ENCODE results near the gene CKLF.
"Not testable (repeated sequence)": the region's sequence is repeated elsewhere in the genome, so short reads cannot be mapped to it uniquely, and the experiment has no call there.

The CKLF gene

GRCh38 chr16:66548868-66549267, 3.5 kb upstream of the CKLF start:
- ATAC-seq = no peak
- Mint-ChIP-seq H3K27ac (peak overlapping the region; percentile 50), H3K27me3 (no peaks in the 10 kb centered on the region), H3K4me1 (peaks cover 80% of the 10 kb centered on the region), H3K4me3 (peak overlapping the region; percentile 69), H3K36me3 (no peaks in the 10 kb centered on the region), H3K9me3 (no peaks in the 10 kb centered on the region)

- Mint-ChIP-seq H3K4me1 (peaks cover 80% of the 10 kb centered on the region), H3K27ac (peak within 1 kb of the TSS; percentile 50), H3K36me3 (no peaks in the 10 kb centered on the region), H3K9me3 (no peaks in the 10 kb centered on the region), H3K4me3 (peak within 1 kb of the TSS; percentile 69), H3K27me3 (no peaks in the 10 kb centered on the region)
- ATAC-seq = peak; percentile 49
These were observed 2.9 kb upstream of the CKLF start, which contains the start of gene TK2 for GRCh38 chr16:66549284-66550131. Gene TK2 (minus strand): TSS chr16:66550122. CDS start chr16:66550061, 61 bp downstream.

GRCh38 chr16:66551348-66551759, 1.0 kb upstream of the CKLF start:
- H3K36me3 Mint-ChIP-seq = peaks cover 8% of the 10 kb centered on the region
- peak overlapping the region; percentile 85 for H3K27ac Mint-ChIP-seq
- no peaks in the 10 kb centered on the region for H3K9me3 Mint-ChIP-seq
- ATAC-seq = no peak
- H3K4me3 Mint-ChIP-seq = peak overlapping the region; percentile 87
- H3K4me1 Mint-ChIP-seq = peaks cover 90% of the 10 kb centered on the region
- H3K27me3 Mint-ChIP-seq = no peaks in the 10 kb centered on the region

GRCh38 chr16:66551788-66552285, 539 bp upstream of the CKLF start:
- H3K4me1 Mint-ChIP-seq = peaks cover 85% of the 10 kb centered on the region
- peak overlapping the region; percentile 85 for H3K27ac Mint-ChIP-seq
- H3K27me3 Mint-ChIP-seq = no peaks in the 10 kb centered on the region
- ATAC-seq = no peak
- peak overlapping the region; percentile 87 for H3K4me3 Mint-ChIP-seq
- no peaks in the 10 kb centered on the region for H3K9me3 Mint-ChIP-seq
- peaks cover 8% of the 10 kb centered on the region for H3K36me3 Mint-ChIP-seq

GRCh38 chr16:66553223-66553622, 847 bp downstream of the CKLF start:
- Mint-ChIP-seq H3K27me3 (no peaks in the 10 kb centered on the region), H3K9me3 (no peaks in the 10 kb centered on the region), H3K27ac (peak overlapping the region; percentile 85), H3K4me1 (peaks cover 71% of the 10 kb centered on the region), H3K4me3 (peak overlapping the region; percentile 87), H3K36me3 (peaks cover 14% of the 10 kb centered on the region)
- no peak for ATAC-seq

- Mint-ChIP-seq H3K36me3 (peaks cover 14% of the 10 kb centered on the region), H3K4me3 (no peak overlapping the region), H3K4me1 (peaks cover 63% of the 10 kb centered on the region), H3K9me3 (no peaks in the 10 kb centered on the region), H3K27me3 (no peaks in the 10 kb centered on the region), H3K27ac (no peak overlapping the region)
- no peak for ATAC-seq
These were observed 1.6 kb downstream of the CKLF start for GRCh38 chr16:66554021-66554420.

- no peak for ATAC-seq
- Mint-ChIP-seq H3K9me3 (no peaks in the 10 kb centered on the region), H3K4me1 (peaks cover 59% of the 10 kb centered on the region), H3K27me3 (no peaks in the 10 kb centered on the region), H3K4me3 (no peak overlapping the region), H3K36me3 (peaks cover 14% of the 10 kb centered on the region), H3K27ac (no peak overlapping the region)
These were observed 2.1 kb downstream of the CKLF start for GRCh38 chr16:66554495-66554894.

- Mint-ChIP-seq H3K9me3 (no peaks in the 10 kb centered on the region), H3K4me3 (no peak overlapping the region), H3K27me3 (no peaks in the 10 kb centered on the region), H3K36me3 (peaks cover 20% of the 10 kb centered on the region), H3K4me1 (peaks cover 19% of the 10 kb centered on the region), H3K27ac (no peak overlapping the region)
- ATAC-seq = no peak
These were observed 7.7 kb downstream of the CKLF start for GRCh38 chr16:66560107-66560506.

- H3K4me1 Mint-ChIP-seq = peaks cover 6% of the 10 kb centered on the region
- no peaks in the 10 kb centered on the region for H3K27me3 Mint-ChIP-seq
- H3K9me3 Mint-ChIP-seq = no peaks in the 10 kb centered on the region
- H3K27ac Mint-ChIP-seq = no peak overlapping the region
- no peak for ATAC-seq
- H3K36me3 Mint-ChIP-seq = peaks cover 20% of the 10 kb centered on the region
- H3K4me3 Mint-ChIP-seq = no peak overlapping the region
These were observed 9.2 kb downstream of the CKLF start for GRCh38 chr16:66561381-66562080.

- no peak overlapping the region for H3K27ac Mint-ChIP-seq
- H3K4me1 Mint-ChIP-seq = peaks cover 6% of the 10 kb centered on the region
- no peak overlapping the region for H3K4me3 Mint-ChIP-seq
- H3K36me3 Mint-ChIP-seq = peaks cover 27% of the 10 kb centered on the region
- H3K9me3 Mint-ChIP-seq = no peaks in the 10 kb centered on the region
- no peaks in the 10 kb centered on the region for H3K27me3 Mint-ChIP-seq
- ATAC-seq = no peak
These were observed 10.0 kb downstream of the CKLF start for GRCh38 chr16:66562409-66562808.

GRCh38 chr16:66562986-66563385, 10.6 kb downstream of the CKLF start:
- Mint-ChIP-seq H3K4me1 (peaks cover 6% of the 10 kb centered on the region), H3K27ac (no peak overlapping the region), H3K4me3 (no peak overlapping the region), H3K27me3 (no peaks in the 10 kb centered on the region), H3K36me3 (peaks cover 26% of the 10 kb centered on the region), H3K9me3 (no peaks in the 10 kb centered on the region)
- ATAC-seq = no peak

- peaks cover 6% of the 10 kb centered on the region for H3K4me1 Mint-ChIP-seq
- H3K27ac Mint-ChIP-seq = no peak overlapping the region
- H3K36me3 Mint-ChIP-seq = peaks cover 26% of the 10 kb centered on the region
- no peak overlapping the region for H3K4me3 Mint-ChIP-seq
- ATAC-seq = no peak
- H3K9me3 Mint-ChIP-seq = no peaks in the 10 kb centered on the region
- no peaks in the 10 kb centered on the region for H3K27me3 Mint-ChIP-seq
These were observed 11.4 kb downstream of the CKLF start for GRCh38 chr16:66563574-66564334.

- ATAC-seq = no peak
- H3K36me3 Mint-ChIP-seq = peaks cover 18% of the 10 kb centered on the region
- no peak within 1 kb of the TSS for H3K27ac Mint-ChIP-seq
- no peaks in the 10 kb centered on the region for H3K9me3 Mint-ChIP-seq
- H3K27me3 Mint-ChIP-seq = no peaks in the 10 kb centered on the region
- no peak within 1 kb of the TSS for H3K4me3 Mint-ChIP-seq
- peaks cover 6% of the 10 kb centered on the region for H3K4me1 Mint-ChIP-seq
These were observed 13.9 kb downstream of the CKLF start, which contains the start of gene CMTM1 for GRCh38 chr16:66566051-66566901. Gene CMTM1 (plus strand): TSS chr16:66566439. CDS start chr16:66566514, 75 bp downstream.

- not testable (repeated sequence) for H3K9me3 Mint-ChIP-seq, ATAC-seq, H3K27ac Mint-ChIP-seq, H3K4me1 Mint-ChIP-seq, H3K27me3 Mint-ChIP-seq, H3K4me3 Mint-ChIP-seq
- H3K36me3 Mint-ChIP-seq = peaks cover 18% of the 10 kb centered on the region
These were observed 14.9 kb downstream of the CKLF start for GRCh38 chr16:66567270-66567669.
